Suppressor macrophage (primary cell): Measurements from ENCODE around the gene EIF4E1B.
A peak's percentile ranks its signal among the peaks of the same experiment; 100 is the strongest.

Source experiments
- DNase-seq, 4 experiments: peaks; one replicate each; pipeline ENCODE4 v3.0.0-alpha.2; 2020 to 2022

EIF4E1B gene

DNA sequence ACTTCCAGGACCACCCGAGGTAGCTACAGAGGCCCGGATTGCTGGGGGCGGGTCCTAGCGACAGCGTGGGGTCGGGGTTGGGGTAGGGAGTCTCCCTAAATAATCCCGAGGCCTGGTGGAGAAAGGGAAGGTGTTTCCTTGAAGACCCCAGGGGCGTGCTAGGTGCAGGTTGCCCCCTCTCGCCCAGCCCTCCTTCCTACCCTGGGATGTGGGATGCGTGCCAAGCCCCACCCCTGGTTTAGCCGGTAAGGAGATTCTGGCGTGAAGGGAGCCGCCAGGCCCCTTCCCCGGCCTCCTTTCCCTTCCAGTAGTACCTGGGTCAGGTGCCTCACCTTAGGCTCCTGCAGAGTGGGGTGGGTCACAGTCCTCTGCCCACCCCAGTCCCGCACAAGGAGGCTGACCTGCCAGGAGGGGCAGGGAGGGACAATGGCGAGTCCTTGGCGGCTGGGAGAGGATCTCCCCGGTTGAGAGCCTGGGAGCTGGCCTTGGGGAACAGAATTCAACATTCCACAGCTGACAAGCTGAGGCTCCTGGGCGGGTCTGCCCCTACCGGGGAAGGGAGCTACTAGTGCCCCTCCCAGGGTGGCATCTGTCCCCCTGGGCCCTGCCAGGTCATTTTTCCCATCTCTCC, 17.5 kb downstream of the EIF4E1B start:
- peak in 1 of 4 experiments; percentile 25 for DNase-seq

GRCh38 chr5:176648474-176649194, 18.2 kb downstream of the EIF4E1B start:
- peak; percentile 25 to 67 (median 55) for DNase-seq

DNA sequence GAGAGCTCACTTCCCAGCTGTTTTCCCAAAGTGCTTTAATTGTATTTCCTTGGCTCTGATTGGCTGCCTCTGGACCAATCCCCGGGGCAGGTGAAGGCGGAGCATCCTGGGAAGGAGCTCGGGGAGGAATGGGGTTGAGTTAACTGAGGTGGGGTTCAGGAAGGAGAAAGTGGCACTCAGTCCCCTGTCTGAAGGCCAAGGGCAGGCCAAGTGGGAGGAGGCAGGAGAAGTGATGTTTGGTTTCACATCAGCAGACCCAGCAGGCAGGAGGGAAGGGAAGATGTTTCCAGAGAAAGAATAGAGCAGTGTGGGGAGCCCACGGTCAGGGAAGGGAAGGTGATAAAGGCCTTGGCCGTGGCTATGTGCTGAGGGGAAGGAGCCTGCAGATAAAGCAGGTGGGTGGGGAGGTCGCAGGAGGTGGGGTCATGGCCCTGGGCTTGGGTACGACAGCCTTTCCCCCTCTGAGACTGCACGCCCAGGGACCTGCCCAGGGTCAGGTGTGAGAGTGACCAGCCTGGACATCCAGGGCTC, 19.9 kb downstream of the EIF4E1B start:
- DNase-seq: no peak

DNA sequence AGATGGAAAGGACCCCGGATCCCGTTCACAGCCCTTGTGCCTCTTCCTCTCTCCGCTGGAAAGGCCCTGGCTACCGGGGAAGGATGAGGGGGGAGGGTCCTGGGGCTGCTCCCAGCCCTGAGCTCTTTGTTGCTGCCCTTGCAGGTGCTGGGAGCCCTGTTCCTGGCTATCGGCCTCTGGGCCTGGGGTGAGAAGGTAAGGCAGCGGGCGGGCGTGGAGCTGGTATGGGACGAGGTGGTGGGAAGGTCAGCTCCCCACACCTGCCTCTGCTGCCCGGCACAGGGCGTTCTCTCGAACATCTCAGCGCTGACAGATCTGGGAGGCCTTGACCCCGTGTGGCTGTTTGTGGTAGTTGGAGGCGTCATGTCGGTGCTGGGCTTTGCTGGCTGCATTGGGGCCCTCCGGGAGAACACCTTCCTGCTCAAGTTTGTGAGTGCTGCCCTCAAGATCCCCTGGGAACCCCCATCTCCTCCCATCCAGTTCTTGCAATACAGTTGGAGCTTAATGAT, 21.1 kb downstream of the EIF4E1B start:
- no peak for DNase-seq

DNA sequence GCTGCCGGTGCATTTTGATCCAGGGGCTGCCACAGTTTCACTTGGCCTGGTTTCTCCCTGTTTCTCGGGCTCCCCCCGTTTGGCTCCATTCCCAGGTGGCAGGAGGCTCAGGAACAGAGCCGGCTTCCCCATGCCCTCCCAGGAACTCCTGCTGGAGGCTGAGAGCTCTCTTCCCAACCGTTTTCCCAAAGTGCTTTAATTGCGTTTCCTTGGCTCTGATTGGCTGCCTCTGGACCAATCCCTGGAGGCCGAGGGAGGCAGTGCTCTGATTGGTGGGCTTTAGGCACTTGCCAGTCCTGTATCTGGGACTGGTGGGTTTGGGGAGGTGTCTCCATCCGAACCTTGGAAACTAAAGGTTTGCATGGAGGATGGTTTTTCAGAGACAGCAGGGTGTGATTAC, 21.7 kb downstream of the EIF4E1B start:
- DNase-seq: no peak

GRCh38 chr5:176653401-176654385, 23.2 kb downstream of the EIF4E1B start:
- DNase-seq: peak; percentile 53 to 78 (median 74)

DNA sequence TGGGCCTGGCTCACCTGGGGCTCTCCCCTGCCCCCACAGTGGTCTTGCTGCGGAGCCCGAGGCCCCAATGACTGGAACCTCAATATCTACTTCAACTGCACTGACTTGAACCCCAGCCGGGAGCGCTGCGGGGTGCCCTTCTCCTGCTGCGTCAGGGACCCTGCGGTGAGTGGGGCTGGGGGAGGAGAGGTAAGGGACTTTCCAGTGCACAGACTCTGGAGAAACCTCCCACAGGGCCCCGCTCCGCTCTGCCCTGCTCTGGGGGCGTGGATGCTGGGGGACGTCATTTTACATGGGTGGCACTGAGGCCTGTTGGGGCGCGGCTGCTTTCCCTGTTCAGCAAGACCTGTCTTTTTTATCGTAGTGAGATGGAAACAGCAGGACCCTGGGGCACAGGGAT, 24.4 kb downstream of the EIF4E1B start:
- no peak for DNase-seq

DNA sequence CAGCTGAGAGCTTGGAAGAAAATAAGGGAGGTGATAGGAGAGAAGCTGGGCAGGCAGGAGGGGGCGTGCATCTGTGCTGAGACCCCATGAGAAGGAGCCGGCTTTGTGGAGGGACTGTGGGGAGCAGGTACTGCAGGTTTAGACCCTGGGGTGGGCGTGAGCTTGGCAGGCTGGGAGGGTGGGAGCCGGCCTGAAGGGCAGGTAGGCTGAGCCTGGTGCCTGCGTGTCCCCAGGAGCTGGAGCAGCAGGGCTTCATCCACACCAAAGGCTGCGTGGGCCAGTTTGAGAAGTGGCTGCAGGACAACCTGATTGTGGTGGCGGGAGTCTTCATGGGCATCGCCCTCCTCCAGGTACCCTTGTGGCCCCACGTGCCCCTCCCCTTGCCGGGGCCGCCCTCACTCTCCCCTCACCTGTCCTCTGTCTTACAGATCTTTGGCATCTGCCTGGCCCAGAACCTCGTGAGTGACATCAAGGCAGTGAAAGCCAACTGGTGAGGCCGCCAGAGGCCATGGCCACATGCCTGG, 26.1 kb downstream of the EIF4E1B start:
- DNase-seq: no peak

- DNase-seq: peak; percentile 75 to 85 (median 78)
Observed at GRCh38 chr5:176658007-176658599, 27.6 kb downstream of the EIF4E1B start.

GRCh38 chr5:176658817-176659511, 28.5 kb downstream of the EIF4E1B start:
- DNase-seq: peak; percentile 18 to 59 (median 44)

DNA sequence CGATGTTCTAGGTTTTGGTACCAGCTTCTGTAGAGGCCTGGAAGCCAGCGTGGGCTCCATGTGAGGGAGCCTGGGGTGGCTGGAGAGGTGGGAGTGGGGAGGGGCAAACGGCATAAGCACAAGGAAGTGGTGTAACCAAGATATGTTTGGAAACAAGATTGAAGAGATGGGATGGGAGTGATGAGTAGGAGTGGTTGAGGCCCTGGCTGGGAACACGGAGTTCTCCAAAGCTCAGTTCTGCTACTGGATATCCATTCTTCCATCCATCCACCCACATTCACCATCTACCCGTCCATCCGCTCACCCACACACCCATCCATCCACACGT, 29.0 kb downstream of the EIF4E1B start:
- DNase-seq: peak in 1 of 4 experiments; percentile 6

DNA sequence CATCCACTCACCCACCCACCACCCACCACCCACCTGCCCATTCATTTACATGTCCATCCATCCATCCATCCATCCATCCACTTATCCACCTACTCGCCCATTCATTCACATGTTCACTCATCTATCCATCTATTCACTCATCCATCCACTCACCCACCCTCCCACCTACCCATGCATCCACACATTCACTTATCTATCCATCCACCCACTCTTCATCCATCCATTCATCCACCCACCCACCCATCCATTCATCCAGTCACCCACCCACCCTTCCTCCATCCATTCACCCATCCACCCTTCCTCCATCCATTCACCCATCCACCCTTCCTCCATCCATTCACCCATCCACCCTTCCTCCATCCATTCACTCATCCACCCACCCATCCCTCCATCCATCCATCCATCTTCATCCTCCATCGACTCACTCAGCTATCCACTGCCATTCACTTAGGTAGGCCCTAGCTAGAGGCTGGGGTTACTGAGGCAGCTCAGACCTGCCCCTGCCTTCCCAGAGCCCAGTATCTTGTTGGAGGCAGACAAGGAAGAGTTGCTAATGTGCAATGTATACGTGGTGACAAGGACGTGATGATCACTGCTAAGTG, 29.5 kb downstream of the EIF4E1B start:
- no peak for DNase-seq

DNA sequence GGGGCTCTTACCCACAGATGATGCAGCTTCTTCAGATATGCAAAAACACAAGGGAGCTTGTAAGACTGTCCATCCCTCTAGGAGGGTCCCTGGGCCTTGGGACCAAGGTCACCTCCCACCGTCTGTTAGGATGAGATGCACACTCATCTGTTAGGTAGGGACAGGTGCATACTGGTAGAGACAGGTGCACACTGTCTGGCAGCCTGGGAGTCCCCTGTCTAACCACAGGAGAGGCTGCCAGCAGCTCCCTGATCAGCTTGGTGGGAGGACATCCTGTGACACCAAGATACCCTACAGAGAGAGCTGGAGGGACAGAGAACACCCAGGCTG, 30.0 kb downstream of the EIF4E1B start:
- DNase-seq: no peak

GRCh38 chr5:176660860-176661641, 30.6 kb downstream of the EIF4E1B start:
- peak; percentile 82 to 92 (median 88) for DNase-seq

DNA sequence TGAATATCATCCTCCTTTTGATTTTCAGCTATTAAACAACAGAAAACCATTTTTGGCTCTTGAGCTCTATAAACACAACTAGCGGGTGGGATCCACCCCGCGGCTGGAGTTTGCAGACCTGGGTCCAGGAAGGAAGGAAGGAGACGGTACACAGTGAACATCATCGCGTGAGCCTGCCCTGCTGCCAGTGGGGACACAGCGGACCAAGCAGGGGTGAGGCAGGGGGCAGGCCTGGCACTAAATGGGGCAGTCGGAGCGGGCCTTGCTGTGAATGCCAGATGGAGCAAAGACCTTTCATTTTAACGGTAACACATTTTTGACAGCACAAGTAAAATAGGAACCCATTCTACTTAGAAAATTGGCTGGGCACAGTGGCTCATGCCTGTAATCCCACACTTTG, 31.2 kb downstream of the EIF4E1B start:
- no peak for DNase-seq

DNA sequence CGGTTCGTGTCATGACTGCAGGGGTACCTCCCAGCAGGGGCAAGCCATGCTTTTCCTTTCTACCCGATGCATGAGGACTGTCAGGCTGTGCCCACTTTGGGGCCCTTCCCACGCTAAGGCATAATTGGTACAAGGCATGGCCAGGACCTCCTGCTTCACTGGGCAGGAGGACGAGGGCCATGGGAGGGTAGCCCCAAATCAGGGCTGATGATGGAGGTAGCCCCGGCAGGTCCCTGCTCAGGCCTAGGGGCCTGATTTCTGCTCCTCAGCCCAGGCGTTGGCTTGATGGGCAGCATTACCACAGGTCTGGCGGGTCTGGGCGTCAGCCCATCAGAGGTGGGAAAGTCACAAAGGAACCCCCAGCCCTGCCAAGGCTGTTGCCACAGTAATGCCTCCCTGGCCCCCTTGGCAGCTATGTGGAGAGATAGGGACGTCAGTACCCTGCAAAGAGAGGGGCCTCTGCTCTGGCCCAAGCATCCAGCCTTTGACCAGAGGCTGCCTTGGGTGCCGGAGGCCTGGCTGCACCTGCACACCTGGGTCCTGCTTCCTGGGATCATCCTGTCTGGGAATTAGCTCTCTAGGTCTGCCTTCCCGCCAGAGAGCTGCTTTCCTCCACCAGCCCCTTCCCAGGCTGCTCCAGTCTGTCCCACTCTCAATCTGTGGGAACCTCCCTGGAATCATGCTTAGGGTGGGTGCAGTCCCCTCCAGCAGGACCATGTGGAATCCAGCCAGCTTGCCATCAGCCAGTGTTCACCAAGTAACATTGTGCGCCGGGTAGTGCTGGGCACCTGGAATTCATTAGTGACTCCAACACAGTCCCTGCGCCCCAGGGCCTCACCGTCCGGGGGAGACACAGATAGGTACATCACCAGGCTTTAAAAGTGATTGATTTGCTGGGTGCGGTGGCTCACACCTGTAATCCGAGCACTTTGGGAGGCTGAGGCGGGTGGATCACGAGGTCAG, 32.2 kb downstream of the EIF4E1B start:
- no peak for DNase-seq

- no peak for DNase-seq
Observed at GRCh38 chr5:176663566-176663965, 33.1 kb downstream of the EIF4E1B start.

GRCh38 chr5:176664479-176664878, 34.0 kb downstream of the EIF4E1B start:
- DNase-seq: no peak

- DNase-seq: no peak
Observed at GRCh38 chr5:176664886-176665285, 34.4 kb downstream of the EIF4E1B start.
